Fibroblast of the aortic adventitia (primary cell): ENCODE data around the gene SMC5. TPM values are rescaled to one million over a fixed set of nuclear protein-coding genes. Genes with fewer than 3 reads are reported as not detected.
"Not testable (repeated sequence)": the region's sequence is repeated elsewhere in the genome, so short reads cannot be mapped to it uniquely, and the experiment has no call there.

Experiments
- DNase-seq: peaks from one replicate; pipeline ENCODE4 v3.0.0-alpha.2; 2010; ENCODE audit warnings: low read depth
- H3K4me3 ChIP-seq: 2 replicates; pipeline ENCODE4 v1.5.1; 2011; ENCODE audit warnings: low read depth, mild to moderate bottlenecking, control low read depth, low read length, moderate library complexity
- CTCF ChIP-seq: IDR thresholded peaks from 2 replicates; pipeline ENCODE4 v1.5.1; 2011; ENCODE audit warnings: mild to moderate bottlenecking, low read length, control low read depth, inconsistent platforms; ENCODE audit not compliant: insufficient read depth
- total RNA-seq: library from RNA; depleted of rRNA; stranded (reverse); fragments of >200 nt; gene quantifications from 2 replicates; pipeline ENCODE4 v1.2.3, GENCODE V29; 2012; ENCODE audit warnings: low replicate concordance

The SMC5 gene
- total RNA-seq, 1 donor = 38.8 TPM

DNA sequence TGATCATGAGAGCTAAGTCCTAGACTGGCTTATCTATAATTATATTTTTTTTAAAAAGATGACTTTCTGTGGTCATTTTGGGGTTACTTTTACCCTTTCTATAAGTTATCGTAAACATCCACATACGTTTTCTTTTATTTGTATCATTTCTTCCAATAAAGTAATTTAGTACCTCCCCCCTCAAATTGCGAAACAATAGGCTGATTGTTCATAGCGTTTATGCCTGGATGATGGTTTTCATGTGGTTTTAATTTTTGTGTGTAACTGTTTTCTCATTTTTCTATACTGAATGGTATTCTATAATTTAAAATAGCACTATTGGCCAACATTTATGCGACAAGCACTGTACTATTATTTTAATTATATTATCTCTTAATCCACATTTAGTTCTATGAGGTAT, 44.5 kb downstream of the SMC5 start:
- no peak for TF ChIP-seq CTCF
- peak; percentile 8 for DNase-seq

GRCh38 chr9:70304810-70305209, 46.0 kb downstream of the SMC5 start:
- TF ChIP-seq CTCF = no peak
- DNase-seq = no peak
- no peak overlapping the region for H3K4me3 ChIP-seq

More for the DNA sequence above, 44.5 kb downstream of the SMC5 start:
- H3K4me3 ChIP-seq = no peak overlapping the region

DNA sequence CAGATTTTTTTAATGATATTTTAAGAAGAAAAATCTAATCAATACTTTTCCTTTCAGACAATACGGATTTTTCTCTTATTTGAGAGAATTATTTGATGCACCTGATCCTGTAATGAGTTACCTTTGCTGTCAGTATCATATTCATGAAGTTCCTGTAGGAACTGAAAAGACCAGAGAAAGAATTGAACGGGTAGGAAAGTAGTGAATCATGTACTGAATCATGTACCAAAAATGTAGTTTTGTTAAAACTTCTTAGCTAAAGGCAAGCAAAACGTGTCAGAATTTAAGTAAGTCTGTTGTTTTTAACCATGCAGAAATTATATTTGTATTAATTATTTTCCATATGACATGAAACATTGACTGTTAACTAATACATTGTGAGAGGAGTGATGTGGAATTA, 56.6 kb downstream of the SMC5 start:
- TF ChIP-seq CTCF = no peak
- DNase-seq = peak; percentile 36
- H3K4me3 ChIP-seq = no peak overlapping the region

DNA sequence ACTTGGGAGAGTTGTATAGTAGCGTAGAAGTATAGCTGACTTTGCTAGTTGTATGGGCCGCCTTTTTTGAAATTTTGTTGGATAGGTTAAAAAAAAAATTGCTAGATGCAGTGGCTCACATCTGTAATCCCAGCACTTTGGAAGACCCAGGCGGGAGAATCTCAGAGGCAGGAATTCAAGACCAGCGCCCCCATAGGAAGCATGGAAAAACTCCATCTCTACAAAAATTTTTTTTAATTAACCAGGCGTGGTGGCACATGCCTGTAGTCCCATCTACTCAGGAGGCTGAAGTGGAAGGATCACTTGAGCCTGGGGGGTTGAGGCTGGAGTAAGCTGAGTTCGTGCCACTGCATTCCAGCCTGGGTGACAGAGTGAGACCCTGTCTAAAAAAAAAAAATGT, 59.2 kb downstream of the SMC5 start:
- DNase-seq = no peak
- no peak for TF ChIP-seq CTCF
- no peak overlapping the region for H3K4me3 ChIP-seq

GRCh38 chr9:70322096-70322495, 63.3 kb downstream of the SMC5 start:
- no peak for DNase-seq
- TF ChIP-seq CTCF = no peak
- H3K4me3 ChIP-seq = no peak overlapping the region

DNA sequence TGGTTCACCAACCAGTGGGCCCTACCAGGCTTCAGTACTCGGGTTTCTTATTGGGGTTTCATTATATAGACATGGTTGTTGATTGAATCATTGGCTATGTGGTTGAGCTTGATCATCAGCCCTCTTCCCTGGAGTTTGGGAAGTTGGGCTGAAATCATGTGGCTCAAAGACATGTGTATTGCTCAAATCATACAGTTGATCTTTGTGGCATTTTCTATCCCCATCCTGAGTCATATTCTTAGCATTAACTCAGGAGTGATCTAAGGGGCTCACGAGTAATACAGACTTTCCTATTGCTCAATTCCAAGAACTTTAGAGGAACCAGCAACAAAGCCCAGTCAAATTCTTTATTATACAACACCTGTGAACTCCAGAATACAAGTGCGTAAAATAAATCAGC, 66.2 kb downstream of the SMC5 start:
- no peak overlapping the region for H3K4me3 ChIP-seq
- no peak for TF ChIP-seq CTCF
- peak; percentile 11 for DNase-seq

DNA sequence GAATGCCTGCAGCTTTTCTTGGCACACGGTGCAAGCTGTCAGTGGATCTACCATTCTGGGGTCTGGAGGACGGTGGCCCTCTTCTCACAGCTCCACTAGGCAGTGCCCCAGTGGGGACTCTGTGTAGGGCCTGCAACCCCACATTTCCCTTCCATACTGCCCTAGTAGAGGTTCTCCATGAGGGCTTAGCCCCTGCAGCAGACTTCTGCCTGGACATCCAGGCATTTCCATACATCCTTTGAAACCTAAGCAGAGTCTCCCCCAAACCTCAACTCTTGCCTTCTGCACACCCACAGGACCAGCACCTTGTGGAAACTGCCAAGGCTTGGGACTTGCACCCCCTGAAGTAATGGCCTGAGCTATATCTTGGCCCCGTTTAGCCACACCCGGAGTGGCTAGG, 69.8 kb downstream of the SMC5 start:
- not testable (repeated sequence) for H3K4me3 ChIP-seq, DNase-seq
